ENCODE data around the gene CUBN. TPM values are rescaled to one million over a fixed set of nuclear protein-coding genes. Genes with fewer than 3 reads are reported as not detected.

The CUBN gene
- polyA plus RNA-seq, 1 donor: 73.9 TPM

DNA sequence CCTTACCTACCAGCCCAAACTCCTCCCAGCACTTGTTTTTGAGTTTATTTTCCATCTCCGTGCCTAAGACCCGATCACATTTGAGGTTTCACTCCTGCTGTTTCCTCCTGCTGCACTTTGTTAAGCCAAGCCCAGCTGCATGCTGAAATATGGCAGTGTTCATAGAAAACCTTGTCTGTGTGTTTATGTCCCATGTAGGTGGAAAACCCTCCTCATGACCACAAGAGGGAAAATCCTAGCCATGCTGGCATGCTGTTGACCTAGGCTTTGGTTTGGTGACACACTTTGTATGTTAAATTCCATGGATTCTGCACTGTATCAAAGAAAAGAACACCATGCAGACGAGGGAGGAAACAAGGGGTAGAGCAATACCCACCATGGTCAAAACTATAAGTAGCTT lies 154.4 kb downstream of the CUBN start:
- H3K36me3 ChIP-seq (ENCODE audit: control insufficient read depth, insufficient read depth, low read length): peaks cover 12% of the 10 kb centered on the region
- H3K27me3 ChIP-seq (ENCODE audit: control insufficient read depth, insufficient read depth, low read length): no peaks in the 10 kb centered on the region
- 60% methylated on average over 1 of the region's 3 CpGs for WGBS (ENCODE audit: insufficient coverage, low lambda C conversion rate)
- DNase-seq: no peak
- H3K9me3 ChIP-seq (ENCODE audit: control insufficient read depth, low read depth, low read length): no peaks in the 10 kb centered on the region
- H3K4me3 ChIP-seq (ENCODE audit: low read length): no peak overlapping the region
- no peaks in the 10 kb centered on the region for H3K4me1 ChIP-seq (ENCODE audit: control insufficient read depth, insufficient read depth, low read length)
- no peak overlapping the region for H3K27ac ChIP-seq (ENCODE audit: low read length)

GRCh38 chr10:16968416-16969041 lies 161.1 kb downstream of the CUBN start:
- Histone ChIP-seq H3K4me1 (ENCODE audit: control insufficient read depth, insufficient read depth, low read length) (no peaks in the 10 kb centered on the region), H3K27me3 (ENCODE audit: control insufficient read depth, insufficient read depth, low read length) (no peaks in the 10 kb centered on the region), H3K36me3 (ENCODE audit: control insufficient read depth, insufficient read depth, low read length) (peaks cover 5% of the 10 kb centered on the region), H3K27ac (ENCODE audit: low read length) (peak overlapping the region; percentile 60), H3K9me3 (ENCODE audit: control insufficient read depth, low read depth, low read length) (no peaks in the 10 kb centered on the region), H3K4me3 (ENCODE audit: low read length) (no peak overlapping the region)
- WGBS (ENCODE audit: insufficient coverage, low lambda C conversion rate): 70% methylated on average over 2 of the region's 8 CpGs
- peak in 1 of 2 donors; percentile 41 for DNase-seq

- 56% methylated on average over 1 of the region's 3 CpGs for WGBS (ENCODE audit: insufficient coverage, low lambda C conversion rate)
- Histone ChIP-seq H3K9me3 (ENCODE audit: control insufficient read depth, low read depth, low read length) (no peaks in the 10 kb centered on the region), H3K36me3 (ENCODE audit: control insufficient read depth, insufficient read depth, low read length) (peaks cover 2% of the 10 kb centered on the region), H3K4me1 (ENCODE audit: control insufficient read depth, insufficient read depth, low read length) (no peaks in the 10 kb centered on the region), H3K27me3 (ENCODE audit: control insufficient read depth, insufficient read depth, low read length) (no peaks in the 10 kb centered on the region), H3K27ac (ENCODE audit: low read length) (peak overlapping the region; percentile 60), H3K4me3 (ENCODE audit: low read length) (no peak overlapping the region)
- no peak for DNase-seq
These were observed 161.7 kb downstream of the CUBN start for GRCh38 chr10:16967866-16968415.

GRCh38 chr10:16966991-16967865 lies 162.4 kb downstream of the CUBN start:
- no peak overlapping the region for H3K4me3 ChIP-seq (ENCODE audit: low read length)
- peak in 1 of 2 donors; percentile 45 for DNase-seq
- peaks cover 2% of the 10 kb centered on the region for H3K36me3 ChIP-seq (ENCODE audit: control insufficient read depth, insufficient read depth, low read length)
- H3K4me1 ChIP-seq (ENCODE audit: control insufficient read depth, insufficient read depth, low read length): no peaks in the 10 kb centered on the region
- no peaks in the 10 kb centered on the region for H3K9me3 ChIP-seq (ENCODE audit: control insufficient read depth, low read depth, low read length)
- no peaks in the 10 kb centered on the region for H3K27me3 ChIP-seq (ENCODE audit: control insufficient read depth, insufficient read depth, low read length)
- 58% methylated on average over 4 of the region's 11 CpGs for WGBS (ENCODE audit: insufficient coverage, low lambda C conversion rate)
- peak overlapping the region; percentile 60 for H3K27ac ChIP-seq (ENCODE audit: low read length)

DNA sequence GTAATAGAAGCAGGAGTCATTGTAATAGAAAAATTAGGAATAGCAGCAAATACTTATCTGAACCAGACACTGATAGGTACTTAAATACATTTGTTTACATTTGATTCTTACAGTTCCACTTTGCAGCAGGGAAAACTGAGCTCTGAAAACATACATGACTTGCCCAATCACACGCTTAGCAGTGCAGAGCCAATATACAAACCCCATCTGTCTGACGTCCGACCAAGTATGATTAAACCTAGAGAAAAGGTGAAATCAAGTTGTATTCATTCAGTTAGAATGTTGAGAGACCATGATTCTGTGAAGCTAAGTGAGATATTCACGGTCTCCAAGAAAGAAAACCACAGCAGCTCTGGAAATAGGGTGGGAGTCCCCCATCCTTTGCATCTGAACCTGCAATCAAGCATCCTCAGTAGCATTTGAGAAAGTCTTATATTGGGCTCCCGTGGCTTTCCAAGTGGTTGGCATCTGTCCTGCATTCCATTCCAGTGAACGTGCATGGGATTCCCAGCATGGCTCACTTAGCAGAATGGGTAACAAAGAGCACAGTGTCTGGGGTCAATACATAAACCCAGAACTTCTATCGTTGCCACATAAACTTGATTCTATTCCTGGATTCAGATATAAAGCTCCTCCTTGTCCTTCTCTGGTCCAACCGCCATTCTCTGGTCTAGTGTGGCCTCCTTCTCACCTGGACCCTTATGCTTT lies 163.7 kb downstream of the CUBN start:
- H3K4me3 ChIP-seq (ENCODE audit: low read length): no peak overlapping the region
- DNase-seq: peak in 1 of 2 donors; percentile 32
- H3K27ac ChIP-seq (ENCODE audit: low read length): peak overlapping the region; percentile 47
- 92% methylated on average over 2 of the region's 8 CpGs for WGBS (ENCODE audit: insufficient coverage, low lambda C conversion rate)
- no peaks in the 10 kb centered on the region for H3K36me3 ChIP-seq (ENCODE audit: control insufficient read depth, insufficient read depth, low read length)
- H3K27me3 ChIP-seq (ENCODE audit: control insufficient read depth, insufficient read depth, low read length): no peaks in the 10 kb centered on the region
- H3K4me1 ChIP-seq (ENCODE audit: control insufficient read depth, insufficient read depth, low read length): no peaks in the 10 kb centered on the region
- no peaks in the 10 kb centered on the region for H3K9me3 ChIP-seq (ENCODE audit: control insufficient read depth, low read depth, low read length)

- Histone ChIP-seq H3K9me3 (ENCODE audit: control insufficient read depth, low read depth, low read length) (no peaks in the 10 kb centered on the region), H3K27ac (ENCODE audit: low read length) (no peak overlapping the region), H3K4me1 (ENCODE audit: control insufficient read depth, insufficient read depth, low read length) (no peaks in the 10 kb centered on the region), H3K27me3 (ENCODE audit: control insufficient read depth, insufficient read depth, low read length) (no peaks in the 10 kb centered on the region), H3K36me3 (ENCODE audit: control insufficient read depth, insufficient read depth, low read length) (no peaks in the 10 kb centered on the region), H3K4me3 (ENCODE audit: low read length) (no peak overlapping the region)
- DNase-seq: no peak
- WGBS (ENCODE audit: insufficient coverage, low lambda C conversion rate): 80% methylated on average over 1 of the region's 7 CpGs
These were observed 164.3 kb downstream of the CUBN start for GRCh38 chr10:16965344-16965616.

DNA sequence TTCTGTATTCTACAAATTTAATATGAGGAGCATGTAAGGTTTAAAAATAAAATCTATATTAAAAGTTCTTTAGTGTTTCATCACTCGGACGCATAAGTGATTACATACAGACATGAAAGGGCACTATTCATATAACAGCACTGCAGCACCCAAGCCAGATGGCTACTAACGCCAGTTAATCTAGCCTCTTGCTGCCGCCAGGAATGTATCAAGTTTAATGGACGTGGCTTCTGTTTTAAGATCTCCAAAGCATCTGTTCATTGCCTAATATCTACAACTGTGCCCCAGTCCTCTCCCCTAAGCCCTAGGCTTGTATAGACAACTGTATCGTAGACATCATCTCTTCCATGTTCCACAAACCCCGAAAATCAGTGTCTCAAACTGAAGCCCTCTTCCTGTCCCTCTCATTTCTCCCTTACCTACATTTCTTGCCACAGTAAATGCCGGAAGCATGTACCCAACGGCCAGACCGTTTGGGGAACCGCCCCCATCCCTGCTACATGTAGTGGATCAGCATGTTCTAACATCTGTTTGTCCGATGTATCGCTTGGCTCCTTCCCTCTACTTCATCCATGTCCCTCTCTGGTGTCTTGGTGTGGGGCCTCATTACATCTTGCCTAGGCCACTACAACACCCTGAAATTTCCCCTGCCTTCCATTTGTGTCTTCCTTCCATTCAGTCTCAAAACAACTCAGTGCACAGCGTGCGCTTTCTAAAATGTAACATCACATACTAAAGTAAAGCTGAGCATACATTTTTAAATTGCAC lies 164.9 kb downstream of the CUBN start:
- Histone ChIP-seq H3K4me3 (ENCODE audit: low read length) (no peak overlapping the region), H3K36me3 (ENCODE audit: control insufficient read depth, insufficient read depth, low read length) (no peaks in the 10 kb centered on the region), H3K4me1 (ENCODE audit: control insufficient read depth, insufficient read depth, low read length) (no peaks in the 10 kb centered on the region), H3K27ac (ENCODE audit: low read length) (no peak overlapping the region), H3K27me3 (ENCODE audit: control insufficient read depth, insufficient read depth, low read length) (no peaks in the 10 kb centered on the region), H3K9me3 (ENCODE audit: control insufficient read depth, low read depth, low read length) (no peaks in the 10 kb centered on the region)
- DNase-seq: no peak
- 97% methylated on average over 6 of the region's 15 CpGs for WGBS (ENCODE audit: insufficient coverage, low lambda C conversion rate)

GRCh38 chr10:16960551-16960950 lies 169.1 kb downstream of the CUBN start:
- no peak overlapping the region for H3K4me3 ChIP-seq (ENCODE audit: low read length)
- peaks cover 3% of the 10 kb centered on the region for H3K36me3 ChIP-seq (ENCODE audit: control insufficient read depth, insufficient read depth, low read length)
- no peak overlapping the region for H3K27ac ChIP-seq (ENCODE audit: low read length)
- DNase-seq: no peak
- H3K9me3 ChIP-seq (ENCODE audit: control insufficient read depth, low read depth, low read length): no peaks in the 10 kb centered on the region
- H3K27me3 ChIP-seq (ENCODE audit: control insufficient read depth, insufficient read depth, low read length): no peaks in the 10 kb centered on the region
- H3K4me1 ChIP-seq (ENCODE audit: control insufficient read depth, insufficient read depth, low read length): no peaks in the 10 kb centered on the region
- WGBS (ENCODE audit: insufficient coverage, low lambda C conversion rate): no CpG with 5 or more reads among the region's 4 CpGs

DNA sequence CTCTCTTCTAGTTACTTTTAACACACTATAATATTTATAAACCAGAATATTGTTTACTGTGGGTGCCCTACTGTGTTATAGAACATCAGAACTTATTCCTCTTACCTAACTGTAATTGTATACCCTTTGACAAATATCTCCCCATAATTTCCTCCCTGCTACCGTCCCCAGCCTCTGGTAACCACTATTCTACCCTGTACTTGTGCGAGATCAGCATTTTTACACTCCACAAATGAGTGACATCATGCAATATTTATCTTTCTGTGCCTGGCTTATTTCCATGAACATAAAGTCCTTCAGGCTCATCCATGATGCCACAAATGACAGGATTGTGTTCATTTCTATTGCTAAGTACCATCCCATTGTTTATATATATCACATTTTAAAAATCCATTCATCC lies 172.6 kb downstream of the CUBN start:
- Histone ChIP-seq H3K27me3 (ENCODE audit: control insufficient read depth, insufficient read depth, low read length) (no peaks in the 10 kb centered on the region), H3K4me3 (ENCODE audit: low read length) (no peak overlapping the region), H3K4me1 (ENCODE audit: control insufficient read depth, insufficient read depth, low read length) (no peaks in the 10 kb centered on the region), H3K9me3 (ENCODE audit: control insufficient read depth, low read depth, low read length) (no peaks in the 10 kb centered on the region), H3K36me3 (ENCODE audit: control insufficient read depth, insufficient read depth, low read length) (peaks cover 3% of the 10 kb centered on the region), H3K27ac (ENCODE audit: low read length) (no peak overlapping the region)
- no peak for DNase-seq
- WGBS (ENCODE audit: insufficient coverage, low lambda C conversion rate): 47% methylated on average over 2 of the region's 2 CpGs

All from large intestine (tissue), 3 donors.